K562 (cell line): ENCODE results near the gene EFCAB13. TPM values are rescaled to one million over a fixed set of nuclear protein-coding genes. Genes with fewer than 3 reads are reported as not detected.

Source experiments
- CCAR2 ChIP-seq: fragments of 200-400 bp; formaldehyde crosslinking; IDR thresholded peaks from 2 replicates; pipeline ENCODE4 v1.6.1; 2017; ENCODE audit warnings: mild to moderate bottlenecking, low read depth, low read length
- CREBBP ChIP-seq: IDR thresholded peaks from one replicate; pipeline ENCODE4 v1.6.1; 2012; ENCODE audit warnings: low read depth, mild to moderate bottlenecking, control low read depth, inconsistent platforms, low read length
- ESRRA ChIP-seq: fragments of 450-650 bp; IDR thresholded peaks from 2 replicates; pipeline ENCODE4 v1.6.1; 2014; ENCODE audit warnings: low read depth, mild to moderate bottlenecking, moderate library complexity, borderline replicate concordance
- FOXJ3 ChIP-seq: sonication (generic); formaldehyde crosslinking; IDR thresholded peaks from 2 replicates; pipeline ENCODE4 v1.4.0; 2020; ENCODE audit warnings: mild to moderate bottlenecking, missing genetic modification reagents
- FOXP1 ChIP-seq: sonication (generic); formaldehyde crosslinking; IDR thresholded peaks from 2 replicates; pipeline ENCODE4 v1.8.0; 2022; ENCODE audit warnings: mild to moderate bottlenecking, missing genetic modification reagents
- GTF2F1 ChIP-seq: IDR thresholded peaks from 2 replicates; pipeline ENCODE4 v1.6.1; 2011; ENCODE audit warnings: low read depth, low read length, improper control_type of control experiment
- MGA ChIP-seq: fragments of 450-650 bp; IDR thresholded peaks from 2 replicates; pipeline ENCODE4 v1.6.1; 2016; ENCODE audit warnings: mild to moderate bottlenecking, moderate library complexity
- MYC ChIP-seq, 2 experiments: fragments of 250-450 bp in 1 of 2; sonication (Bioruptor Pico) in 1 of 2; IDR thresholded peaks; 2 replicates each; pipeline versions ENCODE4 v1.5.1 to v1.6.1; 2012 to 2021; ENCODE audit warnings: low read depth in 2 of 2, borderline replicate concordance in 1 of 2, improper control_type of control experiment in 1 of 2, low read length in 1 of 2, mild to moderate bottlenecking in 1 of 2, moderate library complexity in 1 of 2
- NR1H2 ChIP-seq: sonication (generic); formaldehyde crosslinking; IDR thresholded peaks from 2 replicates; pipeline ENCODE4 v1.4.0; 2020; ENCODE audit warnings: mild to moderate bottlenecking, missing genetic modification reagents
- PRPF4 ChIP-seq: fragments of 200-400 bp; formaldehyde crosslinking; IDR thresholded peaks from one replicate; pipeline ENCODE4 v1.6.1; 2017; ENCODE audit warnings: low read length, low read depth, mild to moderate bottlenecking; ENCODE audit not compliant: insufficient read depth, poor library complexity, severe bottlenecking
- RBM22 ChIP-seq: fragments of 200-400 bp; formaldehyde crosslinking; IDR thresholded peaks from 2 replicates; pipeline ENCODE4 v1.6.1; 2018; ENCODE audit warnings: low read length, low read depth; ENCODE audit not compliant: poor library complexity, severe bottlenecking
- RBM39 ChIP-seq: fragments of 200-400 bp; formaldehyde crosslinking; optimal IDR thresholded peaks from 2 replicates; pipeline ENCODE3; 2018; ENCODE audit warnings: low read depth, low read length
- SAP30 ChIP-seq: fragments of 200-600 bp; sonication (generic); IDR thresholded peaks from 2 replicates; pipeline ENCODE4 v1.6.1; 2012; ENCODE audit warnings: borderline replicate concordance, low read depth, mild to moderate bottlenecking, moderate library complexity, low read length, control low read depth, inconsistent platforms; ENCODE audit not compliant: insufficient read depth, poor library complexity, severe bottlenecking
- TAL1 ChIP-seq: fragments of 450-650 bp; IDR thresholded peaks from 2 replicates; pipeline ENCODE4 v1.6.1; 2016; ENCODE audit warnings: mild to moderate bottlenecking
- U2AF2 ChIP-seq: fragments of 200-400 bp; formaldehyde crosslinking; optimal IDR thresholded peaks from 2 replicates; pipeline ENCODE3; 2017; ENCODE audit warnings: low read depth, mild to moderate bottlenecking, low read length
- ZNF217 ChIP-seq: sonication (generic); formaldehyde crosslinking; IDR thresholded peaks from 2 replicates; pipeline ENCODE4 v1.8.0; 2022; ENCODE audit warnings: mild to moderate bottlenecking, missing genetic modification reagents
- ZNF57 ChIP-seq: fragments of 450-650 bp; formaldehyde crosslinking; IDR thresholded peaks from 2 replicates; pipeline ENCODE4 v1.4.0; 2020; ENCODE audit warnings: mild to moderate bottlenecking, moderate library complexity
- ZNF707 ChIP-seq: fragments of 250-450 bp; sonication (Bioruptor Pico); conservative IDR thresholded peaks from 2 replicates; pipeline ENCODE4 v1.8.0; 2022; ENCODE audit warnings: inconsistent platforms, mild to moderate bottlenecking, moderate library complexity
- polyA plus RNA-seq, 8 experiments: library from polyadenylated mRNA; depleted of rRNA in 4 of 8; stranded (reverse) in 5 of 8; unstranded in 3 of 8; fragments of >200 nt; fragmentation: Nextera tagmentation in 2 of 8; fragmentation: Illumina TruSeq in 1 of 8; extraction: Ambion mirVana in 2 of 8; extraction: Trizol in 1 of 8; gene quantifications; 2 replicates each; pipeline versions ENCODE4 v1.2.1 to v1.2.3, GENCODE V29; 2011 to 2014; ENCODE audit warnings: inconsistent platforms in 1 of 8, missing spikeins in 1 of 8
- total RNA-seq, 7 experiments: library from RNA; depleted of rRNA in 6 of 7; stranded (reverse); fragments of >200 nt in 6 of 7; fragmentation: Illumina TruSeq in 2 of 7; extraction: Trizol in 2 of 7; gene quantifications; 2 replicates each; pipeline versions ENCODE4 v1.2.1 to v1.2.3, GENCODE V29; 2011 to 2021; ENCODE audit warnings: low replicate concordance in 1 of 7

Gene EFCAB13
- total and polyA plus RNA-seq, 9 of the 15 experiments (the other 6 are each of a cell fraction or from before 2014, with no cell fraction given), result 0.32 to 1.3 (median 0.95) TPM

DNA sequence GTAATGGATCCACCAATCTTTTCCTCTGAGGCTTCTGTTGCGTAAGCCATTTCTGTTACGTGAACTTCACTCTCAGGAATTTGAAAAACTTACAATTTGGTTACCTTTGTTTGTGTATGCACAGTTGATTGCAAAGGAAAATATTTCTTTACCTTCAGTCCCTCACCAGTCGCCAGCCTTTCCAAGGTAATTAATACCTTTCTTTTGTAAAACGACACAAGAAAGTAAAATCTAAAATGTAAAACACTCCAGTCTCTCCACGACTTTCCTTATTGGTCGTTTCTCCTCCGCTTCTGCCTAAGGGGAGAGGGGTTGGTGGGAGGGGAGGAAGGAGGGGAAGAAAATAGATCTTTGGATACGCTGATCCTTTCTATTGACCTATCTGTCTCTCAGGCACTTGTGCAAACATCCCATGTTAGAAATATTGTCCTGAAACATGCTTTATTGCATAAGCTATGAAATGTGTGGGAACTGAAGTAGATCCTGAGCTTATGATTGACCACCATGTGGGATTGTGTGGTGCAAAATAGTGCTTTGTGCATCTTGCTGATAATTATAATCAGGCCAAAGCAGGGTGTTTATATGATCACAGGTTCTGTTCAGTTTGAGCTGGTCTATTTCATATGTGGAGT lies 32.4 kb upstream of the EFCAB13 start (continued):
- 0 out of 2 replicates have a peak, but pooled peaks have one; percentile 38 for TF ChIP-seq MGA
- TF ChIP-seq ZNF57 (CRISPR knock-in tag), result no peak
- no peak for TF ChIP-seq ZNF217 (CRISPR knock-in tag)
- TF ChIP-seq RBM39, result no peak
- peak; percentile 69 for TF ChIP-seq MYC (IDR thresholded peaks at IDR 0.05; ENCODE audit: low read depth, low read length)
- TF ChIP-seq MYC (CRISPR knock-in tag; IDR thresholded peaks at IDR 0.05; ENCODE audit: borderline replicate concordance, low read depth), result no peak
- TF ChIP-seq FOXJ3 (CRISPR knock-in tag), result no peak
- no peak for TF ChIP-seq NR1H2
- TF ChIP-seq U2AF2, result no peak
- no peak for TF ChIP-seq FOXP1 (CRISPR knock-in tag)
- no peak for TF ChIP-seq CREBBP
- no peak for TF ChIP-seq RBM22
- TF ChIP-seq SAP30, result no peak
- peak; percentile 90 for TF ChIP-seq TAL1
- no peak for TF ChIP-seq GTF2F1
- no peak for TF ChIP-seq ESRRA
- no peak for TF ChIP-seq PRPF4
- TF ChIP-seq CCAR2, result no peak
- TF ChIP-seq ZNF707 (CRISPR knock-in tag), result no peak
